Osteocyte (in vitro differentiated cells): ENCODE data around the gene ASCL3. TPM values are rescaled to one million over a fixed set of nuclear protein-coding genes. Genes with fewer than 3 reads are reported as not detected.
A peak's percentile ranks its signal among the peaks of the same experiment; 100 is the strongest.

Experiments
- DNase-seq: peaks from one replicate; pipeline ENCODE4 v3.0.0; 2021; ENCODE audit warnings: mixed read lengths; ENCODE audit not compliant: unreplicated experiment; ENCODE audit errors: extremely low spot score
- H3K27ac Mint-ChIP-seq: one replicate; pipeline ENCODE4 v1.8.0; 2021; ENCODE audit warnings: mild to moderate bottlenecking, mixed read lengths; ENCODE audit not compliant: unreplicated experiment
- H3K27me3 Mint-ChIP-seq: one replicate; pipeline ENCODE4 v1.8.0; 2021; ENCODE audit warnings: mixed read lengths; ENCODE audit not compliant: unreplicated experiment
- H3K36me3 Mint-ChIP-seq: one replicate; pipeline ENCODE4 v1.8.0; 2021; ENCODE audit warnings: mixed read lengths; ENCODE audit not compliant: unreplicated experiment
- H3K4me1 Mint-ChIP-seq: one replicate; pipeline ENCODE4 v1.8.0; 2021; ENCODE audit warnings: mixed read lengths; ENCODE audit not compliant: unreplicated experiment
- H3K4me3 Mint-ChIP-seq: one replicate; pipeline ENCODE4 v1.8.0; 2021; ENCODE audit warnings: mild to moderate bottlenecking, moderate library complexity, mixed read lengths; ENCODE audit not compliant: unreplicated experiment
- H3K9me3 Mint-ChIP-seq: one replicate; pipeline ENCODE4 v1.8.0; 2021; ENCODE audit warnings: mixed read lengths; ENCODE audit not compliant: unreplicated experiment
- CTCF ChIP-seq: fragments of 200-600 bp; sonication (generic); IDR thresholded peaks from 2 replicates; pipeline ENCODE4 v1.5.0; 2021; ENCODE audit warnings: antibody characterized with exemption, mild to moderate bottlenecking, moderate library complexity
- total RNA-seq: library from RNA; stranded (reverse); gene quantifications from 2 replicates; pipeline ENCODE4 v1.2.1, GENCODE V29; 2021

Gene ASCL3
- total RNA-seq, 1 donor from 2014 or later: not detected

- Mint-ChIP-seq H3K4me3 (no peak overlapping the region), H3K27ac (no peak overlapping the region), H3K4me1 (peaks cover 9% of the 10 kb centered on the region), H3K9me3 (no peaks in the 10 kb centered on the region), H3K36me3 (peaks cover 23% of the 10 kb centered on the region), H3K27me3 (no peaks in the 10 kb centered on the region)
- TF ChIP-seq CTCF: no peak
- DNase-seq: peak; percentile 71
Observed at GRCh38 chr11:8925711-8926110, 17.1 kb downstream of the ASCL3 start.

GRCh38 chr11:8922691-8923090, 20.1 kb downstream of the ASCL3 start:
- DNase-seq: peak; percentile 64
- no peak for TF ChIP-seq CTCF
- no peaks in the 10 kb centered on the region for H3K9me3 Mint-ChIP-seq
- peaks cover 20% of the 10 kb centered on the region for H3K4me1 Mint-ChIP-seq
- H3K27ac Mint-ChIP-seq: no peak overlapping the region
- H3K4me3 Mint-ChIP-seq: no peak overlapping the region
- no peaks in the 10 kb centered on the region for H3K27me3 Mint-ChIP-seq
- peaks cover 27% of the 10 kb centered on the region for H3K36me3 Mint-ChIP-seq

- Mint-ChIP-seq H3K36me3 (peaks cover 20% of the 10 kb centered on the region), H3K27ac (peak overlapping the region; percentile 92), H3K9me3 (no peaks in the 10 kb centered on the region), H3K27me3 (no peaks in the 10 kb centered on the region), H3K4me1 (peaks cover 64% of the 10 kb centered on the region), H3K4me3 (peak overlapping the region; percentile 61)
- peak; percentile 7 for TF ChIP-seq CTCF
- peak; percentile 89 for DNase-seq
Observed at GRCh38 chr11:8917157-8917825, 25.5 kb downstream of the ASCL3 start.

GRCh38 chr11:8914661-8915018, 28.2 kb downstream of the ASCL3 start:
- no peak for DNase-seq
- Mint-ChIP-seq H3K36me3 (peaks cover 6% of the 10 kb centered on the region), H3K27me3 (no peaks in the 10 kb centered on the region), H3K27ac (peak overlapping the region; percentile 84), H3K4me3 (peak overlapping the region; percentile 50), H3K9me3 (no peaks in the 10 kb centered on the region), H3K4me1 (peaks cover 78% of the 10 kb centered on the region)
- TF ChIP-seq CTCF: peak; percentile 1

- Mint-ChIP-seq H3K4me1 (peaks cover 82% of the 10 kb centered on the region), H3K9me3 (no peaks in the 10 kb centered on the region), H3K27ac (peak overlapping the region; percentile 84), H3K36me3 (peaks cover 5% of the 10 kb centered on the region), H3K27me3 (no peaks in the 10 kb centered on the region), H3K4me3 (peak overlapping the region; percentile 50)
- peak; percentile 83 for TF ChIP-seq CTCF
- no peak for DNase-seq
Observed at GRCh38 chr11:8913961-8914660, 28.7 kb downstream of the ASCL3 start.
